Thyroid gland (tissue), 4 donors: ENCODE measurements around the gene SASH3.

Experiments
- CTCF ChIP-seq, 6 experiments: fragments of 200-600 bp in 3 of 6; fragments of 450-650 bp in 3 of 6; sonication (generic) in 3 of 6; IDR thresholded peaks; one replicate each; pipeline ENCODE4 v1.5.1; 2016 to 2019; ENCODE audit warnings: antibody characterized with exemption in 6 of 6, mild to moderate bottlenecking in 2 of 6, inconsistent platforms in 1 of 6, moderate library complexity in 1 of 6
- POLR2A ChIP-seq, 2 donors: fragments of 450-650 bp; IDR thresholded peaks; one replicate each; pipeline ENCODE4 v1.6.1; 2017; ENCODE audit warnings: antibody characterized with exemption in 2 of 2, mild to moderate bottlenecking in 2 of 2, moderate library complexity in 1 of 2

GRCh38 chrX:129760155-129760554 lies 19.6 kb upstream of the SASH3 start:
- TF ChIP-seq CTCF (IDR thresholded peaks at IDR 0.05) (no peak), POLR2A (IDR thresholded peaks at IDR 0.05) (no peak)
